SU-DHL-6 (cell line): ENCODE data around the gene CRYAA.
"Not testable (repeated sequence)": the region's sequence is repeated elsewhere in the genome, so short reads cannot be mapped to it uniquely, and the experiment has no call there.

ENCODE experiments used
- EZH2phosphoT487 ChIP-seq: fragments of 200-600 bp; sonication (generic), shearing (Covaris generic); conservative IDR thresholded peaks from 2 replicates; pipeline ENCODE4 v1.6.1; 2018; ENCODE audit warnings: mild to moderate bottlenecking, antibody characterized with exemption, low read length, moderate library complexity, mixed read lengths
- TF ChIP-seq, protein P1 (sequence below): fragments of 200-600 bp; sonication (generic); IDR thresholded peaks from one replicate; pipeline ENCODE4 v1.5.1; 2017; ENCODE audit warnings: antibody characterized with exemption, mild to moderate bottlenecking, low read length, moderate library complexity; ENCODE audit not compliant: insufficient read depth, poor library complexity, severe bottlenecking

DNA sequence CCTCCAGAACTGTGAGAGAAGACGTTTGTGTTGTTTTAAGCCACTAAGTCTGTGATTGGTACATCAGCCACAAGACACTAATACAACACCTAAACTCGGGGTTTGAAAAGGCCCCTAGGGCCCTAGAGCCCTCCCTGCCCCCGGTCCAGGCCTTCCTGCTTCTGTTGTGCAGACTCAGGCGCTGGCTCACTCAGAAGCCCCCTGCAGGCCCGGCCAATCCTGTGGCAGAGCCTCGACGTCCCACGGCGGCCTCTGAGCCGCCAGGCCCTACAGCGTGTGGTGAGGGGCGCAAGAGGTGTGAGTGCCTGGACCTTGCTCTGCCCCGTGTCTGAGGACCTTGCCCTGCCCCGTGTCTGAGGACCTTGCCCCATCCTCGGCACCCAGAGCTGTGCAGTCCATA lies 3.1 kb upstream of the CRYAA start:
- TF ChIP-seq, protein P1, sequence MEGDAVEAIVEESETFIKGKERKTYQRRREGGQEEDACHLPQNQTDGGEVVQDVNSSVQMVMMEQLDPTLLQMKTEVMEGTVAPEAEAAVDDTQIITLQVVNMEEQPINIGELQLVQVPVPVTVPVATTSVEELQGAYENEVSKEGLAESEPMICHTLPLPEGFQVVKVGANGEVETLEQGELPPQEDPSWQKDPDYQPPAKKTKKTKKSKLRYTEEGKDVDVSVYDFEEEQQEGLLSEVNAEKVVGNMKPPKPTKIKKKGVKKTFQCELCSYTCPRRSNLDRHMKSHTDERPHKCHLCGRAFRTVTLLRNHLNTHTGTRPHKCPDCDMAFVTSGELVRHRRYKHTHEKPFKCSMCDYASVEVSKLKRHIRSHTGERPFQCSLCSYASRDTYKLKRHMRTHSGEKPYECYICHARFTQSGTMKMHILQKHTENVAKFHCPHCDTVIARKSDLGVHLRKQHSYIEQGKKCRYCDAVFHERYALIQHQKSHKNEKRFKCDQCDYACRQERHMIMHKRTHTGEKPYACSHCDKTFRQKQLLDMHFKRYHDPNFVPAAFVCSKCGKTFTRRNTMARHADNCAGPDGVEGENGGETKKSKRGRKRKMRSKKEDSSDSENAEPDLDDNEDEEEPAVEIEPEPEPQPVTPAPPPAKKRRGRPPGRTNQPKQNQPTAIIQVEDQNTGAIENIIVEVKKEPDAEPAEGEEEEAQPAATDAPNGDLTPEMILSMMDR: not testable (repeated sequence)
- not testable (repeated sequence) for TF ChIP-seq EZH2phosphoT487
